ENCODE measurements around the gene ENAH. TPM values are rescaled to one million over a fixed set of nuclear protein-coding genes. Genes with fewer than 3 reads are reported as not detected.

Gene ENAH
- polyA plus RNA-seq, 1 of the 3 experiments (the other 2 are of a cell fraction), result 48.9 TPM

DNA sequence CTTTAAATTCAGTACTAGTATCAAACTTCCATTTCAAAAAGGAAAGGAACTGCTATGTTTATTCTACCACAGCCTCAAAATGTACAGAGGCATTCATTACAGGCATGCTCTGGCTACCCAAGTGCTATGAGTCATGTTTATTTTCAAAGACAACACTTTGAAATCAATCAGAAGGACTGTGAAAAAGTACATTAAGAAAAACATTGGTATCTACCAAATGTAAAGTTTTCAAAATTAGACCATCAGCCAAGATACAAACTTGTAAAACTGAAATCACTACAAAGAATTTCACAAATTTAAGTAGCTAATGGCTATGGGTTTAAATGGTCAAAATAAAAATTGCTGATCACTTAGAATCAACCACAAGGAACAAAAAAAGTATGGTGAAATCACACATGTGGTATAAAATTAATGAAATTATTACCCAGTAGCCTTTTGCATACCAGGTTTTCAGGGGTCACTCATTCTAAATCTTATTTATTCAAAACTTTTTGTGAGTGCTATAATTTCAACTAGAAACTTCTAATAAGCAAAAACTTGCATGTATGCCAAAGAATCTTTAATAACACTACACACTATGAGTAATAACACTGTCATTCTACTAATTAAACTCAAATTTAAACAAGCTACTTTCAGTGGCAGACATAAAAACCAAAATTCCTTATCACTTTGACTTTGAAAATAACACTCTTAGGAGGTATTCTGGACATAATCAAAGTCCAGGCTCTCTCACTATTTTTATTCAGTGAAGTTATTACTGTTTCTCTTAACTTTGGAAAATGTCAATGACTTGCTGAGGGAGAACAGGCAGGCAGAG lies 49.2 kb downstream of the ENAH start:
- TF ChIP-seq, protein P1, sequence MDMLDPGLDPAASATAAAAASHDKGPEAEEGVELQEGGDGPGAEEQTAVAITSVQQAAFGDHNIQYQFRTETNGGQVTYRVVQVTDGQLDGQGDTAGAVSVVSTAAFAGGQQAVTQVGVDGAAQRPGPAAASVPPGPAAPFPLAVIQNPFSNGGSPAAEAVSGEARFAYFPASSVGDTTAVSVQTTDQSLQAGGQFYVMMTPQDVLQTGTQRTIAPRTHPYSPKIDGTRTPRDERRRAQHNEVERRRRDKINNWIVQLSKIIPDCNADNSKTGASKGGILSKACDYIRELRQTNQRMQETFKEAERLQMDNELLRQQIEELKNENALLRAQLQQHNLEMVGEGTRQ (IDR thresholded peaks at IDR 0.05; ENCODE audit: borderline replicate concordance, low read depth, low read length), result no peak
- TF ChIP-seq MXI1 (IDR thresholded peaks at IDR 0.05; ENCODE audit: low read depth, low read length) (no peak), MAX (IDR thresholded peaks at IDR 0.05; ENCODE audit: low read depth) (no peak), FOSL2 (IDR thresholded peaks at IDR 0.05; ENCODE audit: borderline replicate concordance, low read depth) (peak; percentile 51; the same call in 1 of the 2 replicates), JUND (IDR thresholded peaks at IDR 0.05) (peak; percentile 19; the same call in 1 of the 2 replicates), SIN3A (IDR thresholded peaks at IDR 0.05; ENCODE audit: borderline replicate concordance, low read depth, low read length) (no peak), FOXM1 (IDR thresholded peaks at IDR 0.05; ENCODE audit: low read depth) (no peak)
- TF ChIP-seq, protein P2, sequence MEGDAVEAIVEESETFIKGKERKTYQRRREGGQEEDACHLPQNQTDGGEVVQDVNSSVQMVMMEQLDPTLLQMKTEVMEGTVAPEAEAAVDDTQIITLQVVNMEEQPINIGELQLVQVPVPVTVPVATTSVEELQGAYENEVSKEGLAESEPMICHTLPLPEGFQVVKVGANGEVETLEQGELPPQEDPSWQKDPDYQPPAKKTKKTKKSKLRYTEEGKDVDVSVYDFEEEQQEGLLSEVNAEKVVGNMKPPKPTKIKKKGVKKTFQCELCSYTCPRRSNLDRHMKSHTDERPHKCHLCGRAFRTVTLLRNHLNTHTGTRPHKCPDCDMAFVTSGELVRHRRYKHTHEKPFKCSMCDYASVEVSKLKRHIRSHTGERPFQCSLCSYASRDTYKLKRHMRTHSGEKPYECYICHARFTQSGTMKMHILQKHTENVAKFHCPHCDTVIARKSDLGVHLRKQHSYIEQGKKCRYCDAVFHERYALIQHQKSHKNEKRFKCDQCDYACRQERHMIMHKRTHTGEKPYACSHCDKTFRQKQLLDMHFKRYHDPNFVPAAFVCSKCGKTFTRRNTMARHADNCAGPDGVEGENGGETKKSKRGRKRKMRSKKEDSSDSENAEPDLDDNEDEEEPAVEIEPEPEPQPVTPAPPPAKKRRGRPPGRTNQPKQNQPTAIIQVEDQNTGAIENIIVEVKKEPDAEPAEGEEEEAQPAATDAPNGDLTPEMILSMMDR (IDR thresholded peaks at IDR 0.05), result no peak
- TF ChIP-seq, protein P3, sequence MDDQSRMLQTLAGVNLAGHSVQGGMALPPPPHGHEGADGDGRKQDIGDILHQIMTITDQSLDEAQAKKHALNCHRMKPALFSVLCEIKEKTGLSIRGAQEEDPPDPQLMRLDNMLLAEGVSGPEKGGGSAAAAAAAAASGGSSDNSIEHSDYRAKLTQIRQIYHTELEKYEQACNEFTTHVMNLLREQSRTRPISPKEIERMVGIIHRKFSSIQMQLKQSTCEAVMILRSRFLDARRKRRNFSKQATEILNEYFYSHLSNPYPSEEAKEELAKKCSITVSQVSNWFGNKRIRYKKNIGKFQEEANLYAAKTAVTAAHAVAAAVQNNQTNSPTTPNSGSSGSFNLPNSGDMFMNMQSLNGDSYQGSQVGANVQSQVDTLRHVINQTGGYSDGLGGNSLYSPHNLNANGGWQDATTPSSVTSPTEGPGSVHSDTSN (IDR thresholded peaks at IDR 0.05), result 0 out of 2 replicates have a peak, but pooled peaks have one; percentile 12
- Histone ChIP-seq H3K27me3 (ENCODE audit: insufficient read depth) (no peaks in the 10 kb centered on the region), H3K27ac (ENCODE audit: low read depth in 2 of 2, low read length in 1 of 2) (peak overlapping the region; percentile 29 to 56; a peak in 3 of 4 replicates), H2AFZ (ENCODE audit: low read depth) (no peak overlapping the region), H4K20me1 (ENCODE audit: insufficient read depth) (peaks cover 88% of the 10 kb centered on the region), H3K4me2 (peak overlapping the region; percentile 7; the same call in 1 of the 2 replicates), H3K4me3 (ENCODE audit: low read depth in 2 of 2, low read length in 1 of 2) (no peak overlapping the region), H3K4me1 (ENCODE audit: control insufficient read depth in 1 of 2, insufficient read depth in 2 of 2, low read depth in 1 of 2, low read length in 1 of 2) (peaks cover 11 to 29% of the 10 kb centered on the region in 2 experiments), H3K9ac (no peak overlapping the region; the same call in 1 of the 2 replicates), H3K36me3 (replicated peaks in 1 of 2; ENCODE audit: control insufficient read depth in 1 of 2, insufficient read depth in 2 of 2, low read length in 1 of 2) (peaks cover 0 to 21% of the 10 kb centered on the region in 2 experiments), H3K9me2 (no peaks in the 10 kb centered on the region; the same call in 1 of the 2 replicates), H3K9me3 (no peaks in the 10 kb centered on the region), H3K79me2 (ENCODE audit: insufficient read depth) (peaks cover 100% of the 10 kb centered on the region), H3F3A (replicated peaks; ENCODE audit: insufficient read depth) (peaks cover 46% of the 10 kb centered on the region)
- DNase-seq, result no peak
- ChIA-PET CTCF (interaction anchor here (0.7 to 1.8 kb wide), 7 partner anchors 13 to 174 kb away, joined by 3 to 5 read pairs (median 3); partner anchors contain the start of gene SRP9), POLR2A (no interaction called here)

DNA sequence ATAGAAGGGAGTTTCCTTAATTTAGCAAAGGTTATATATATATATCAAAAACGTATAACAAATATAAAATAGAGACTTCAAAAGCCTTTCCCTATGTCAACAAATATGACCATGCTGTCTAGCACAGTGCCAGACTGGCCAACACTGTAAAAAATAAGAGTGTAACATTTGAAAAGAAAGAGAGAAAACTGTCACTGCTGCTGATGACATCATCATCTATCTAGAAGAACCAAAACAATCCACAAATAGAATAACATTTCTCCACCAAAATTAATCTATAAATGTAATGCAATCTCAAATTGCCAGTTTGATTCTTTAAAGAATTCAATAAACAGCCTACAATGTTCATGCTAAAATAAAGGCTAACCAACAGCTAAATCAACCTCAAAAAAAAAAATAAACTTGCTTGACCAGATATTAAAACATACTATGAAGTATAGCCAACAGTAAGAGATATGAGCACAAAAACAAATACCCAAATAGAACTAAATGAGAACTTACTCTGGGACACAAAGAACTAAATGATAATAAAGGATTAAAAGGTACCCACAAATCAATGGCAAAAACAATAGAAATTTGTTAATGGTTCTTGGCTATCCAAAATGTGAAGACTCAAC lies 50.2 kb downstream of the ENAH start:
- Histone ChIP-seq H3K27ac (ENCODE audit: low read depth in 2 of 2, low read length in 1 of 2) (peak overlapping the region; percentile 2 to 56; a peak in 2 of 4 replicates), H4K20me1 (ENCODE audit: insufficient read depth) (peaks cover 87% of the 10 kb centered on the region), H3K4me2 (peak overlapping the region; percentile 7; the same call in 1 of the 2 replicates), H3F3A (replicated peaks; ENCODE audit: insufficient read depth) (peaks cover 45% of the 10 kb centered on the region), H3K9me3 (no peaks in the 10 kb centered on the region), H3K4me3 (ENCODE audit: low read depth in 2 of 2, low read length in 1 of 2) (no peak overlapping the region), H3K27me3 (ENCODE audit: insufficient read depth) (no peaks in the 10 kb centered on the region), H3K9me2 (no peaks in the 10 kb centered on the region; the same call in 1 of the 2 replicates), H3K9ac (no peak overlapping the region), H3K79me2 (ENCODE audit: insufficient read depth) (peaks cover 100% of the 10 kb centered on the region), H3K36me3 (replicated peaks in 1 of 2; ENCODE audit: control insufficient read depth in 1 of 2, insufficient read depth in 2 of 2, low read length in 1 of 2) (peaks cover 0 to 21% of the 10 kb centered on the region in 2 experiments), H2AFZ (ENCODE audit: low read depth) (no peak overlapping the region), H3K4me1 (ENCODE audit: control insufficient read depth in 1 of 2, insufficient read depth in 2 of 2, low read depth in 1 of 2, low read length in 1 of 2) (peaks cover 8 to 21% of the 10 kb centered on the region in 2 experiments)
- no peak for DNase-seq
- no peak for TF ChIP-seq FOXM1 (IDR thresholded peaks at IDR 0.05; ENCODE audit: low read depth)
- TF ChIP-seq, protein P3 (IDR thresholded peaks at IDR 0.05), result no peak
- no peak for TF ChIP-seq MXI1 (IDR thresholded peaks at IDR 0.05; ENCODE audit: low read depth, low read length)
- no peak for TF ChIP-seq GABPA (IDR thresholded peaks at IDR 0.05; ENCODE audit: low read depth)
- TF ChIP-seq FOSL2 (IDR thresholded peaks at IDR 0.05; ENCODE audit: borderline replicate concordance, low read depth), result no peak
- TF ChIP-seq NRF1 (IDR thresholded peaks at IDR 0.05; ENCODE audit: low read depth, low read length), result no peak
- TF ChIP-seq MAX (IDR thresholded peaks at IDR 0.05; ENCODE audit: low read depth), result no peak
- TF ChIP-seq, protein P4, sequence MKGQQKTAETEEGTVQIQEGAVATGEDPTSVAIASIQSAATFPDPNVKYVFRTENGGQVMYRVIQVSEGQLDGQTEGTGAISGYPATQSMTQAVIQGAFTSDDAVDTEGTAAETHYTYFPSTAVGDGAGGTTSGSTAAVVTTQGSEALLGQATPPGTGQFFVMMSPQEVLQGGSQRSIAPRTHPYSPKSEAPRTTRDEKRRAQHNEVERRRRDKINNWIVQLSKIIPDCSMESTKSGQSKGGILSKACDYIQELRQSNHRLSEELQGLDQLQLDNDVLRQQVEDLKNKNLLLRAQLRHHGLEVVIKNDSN (IDR thresholded peaks at IDR 0.05; ENCODE audit: borderline replicate concordance, low read depth), result no peak
- TF ChIP-seq JUND (IDR thresholded peaks at IDR 0.05), result no peak
- TF ChIP-seq GATA2 (CRISPR knock-in tag; IDR thresholded peaks at IDR 0.05), result no peak
- TF ChIP-seq FOXJ3 (CRISPR knock-in tag; IDR thresholded peaks at IDR 0.05), result no peak
- no peak for TF ChIP-seq CHD2 (IDR thresholded peaks at IDR 0.05; ENCODE audit: low read length, partially characterized antibody)
- 85% methylated on average over 1 of the region's 1 CpG for WGBS (ENCODE audit: low lambda C conversion rate)
- ChIA-PET POLR2A (no interaction called here), CTCF (interaction anchor here (1.0 to 1.8 kb wide), 3 partner anchors 33 to 175 kb away, joined by 3 to 5 read pairs (median 4); partner anchors contain the start of gene SRP9)
